Prostate gland (tissue), 2 donors: ENCODE measurements around the gene FSCN2. TPM values are rescaled to one million over a fixed set of nuclear protein-coding genes. Genes with fewer than 3 reads are reported as not detected.
"Not testable (repeated sequence)": the region's sequence is repeated elsewhere in the genome, so short reads cannot be mapped to it uniquely, and the experiment has no call there.

Experiments used
- DNase-seq: peaks from one replicate; pipeline ENCODE4 v3.0.0-alpha.2; 2019; ENCODE audit warnings: low spot score
- H3K27ac ChIP-seq, 2 donors: fragments of 200-600 bp; sonication (generic); 2 replicates each; pipeline ENCODE4 v1.5.1; 2017 to 2019
- H3K27me3 ChIP-seq: fragments of 200-600 bp; sonication (generic); replicated peaks from 2 replicates; pipeline ENCODE4 v1.5.1; 2019; ENCODE audit not compliant: insufficient read depth
- H3K36me3 ChIP-seq, 2 donors: fragments of 200-600 bp; sonication (generic); 1 replicate in 1 of 2; 2 replicates in 1 of 2; pipeline versions ENCODE4 v1.5.1 to v1.8.1; 2017 to 2019
- H3K4me1 ChIP-seq: fragments of 200-600 bp; sonication (generic); replicated peaks from 2 replicates; pipeline ENCODE4 v1.5.1; 2019
- H3K4me3 ChIP-seq, 2 donors: fragments of 200-600 bp; sonication (generic); 2 replicates each; pipeline ENCODE4 v1.5.1; 2017 to 2019
- H3K9me3 ChIP-seq: fragments of 200-600 bp; sonication (generic); 2 replicates; pipeline ENCODE4 v1.5.1; 2017
- POLR2A ChIP-seq: fragments of 450-650 bp; IDR thresholded peaks from one replicate; pipeline ENCODE4 v1.6.1; 2016; ENCODE audit warnings: antibody characterized with exemption, mild to moderate bottlenecking
- POLR2AphosphoS5 ChIP-seq: sonication (generic); formaldehyde crosslinking; IDR thresholded peaks from one replicate; pipeline ENCODE4 v1.6.1; 2017; ENCODE audit warnings: antibody characterized with exemption
- WGBS: methylation state at CpG from one replicate; pipeline ENCODE4 v1.1.5; 2018; 5-methylcytosine and 5-hydroxymethylcytosine counted together
- intact Hi-C: fragments of 100-400 bp; cut with DNase I; formaldehyde crosslinking; loops from one replicate; pipeline ENCODE4 v1.14.2; 2022
- total RNA-seq, 2 donors: library from RNA; depleted of rRNA; stranded (reverse); fragments of >200 nt; gene quantifications; one replicate each; pipeline ENCODE4 v1.1.0, GENCODE V29; 2016
- TF ChIP-seq, protein P1 (sequence below), 4 experiments: fragments of 200-600 bp in 2 of 4; fragments of 450-650 bp in 2 of 4; sonication (generic) in 2 of 4; IDR thresholded peaks; 1 replicate in 3 of 4; 2 replicates in 1 of 4; pipeline ENCODE4 v1.5.1; 2016 to 2019; ENCODE audit warnings: antibody characterized with exemption in 4 of 4, mild to moderate bottlenecking in 2 of 4, moderate library complexity in 2 of 4

The FSCN2 gene
- total RNA-seq, 2 donors from 2014 or later, result 3.1 to 5.6 TPM

DNA sequence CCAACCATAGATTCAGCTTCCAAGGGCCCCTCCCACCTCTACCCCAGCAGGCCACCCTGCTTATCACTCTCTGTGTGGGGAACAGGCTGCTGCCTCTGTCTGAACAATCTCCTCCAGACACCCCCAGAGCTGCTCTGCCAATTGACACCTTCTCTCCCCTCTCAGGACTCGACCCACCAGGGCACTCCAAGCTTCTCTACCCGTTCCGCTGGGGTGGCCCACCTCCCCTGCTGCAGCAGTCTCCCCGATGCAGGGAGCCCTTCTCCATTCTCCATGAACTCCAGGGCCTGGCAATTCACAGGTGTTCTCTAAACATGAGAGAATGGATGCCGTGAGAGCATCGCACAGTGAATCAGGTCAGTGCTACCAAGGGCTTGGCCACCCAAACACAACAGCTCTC lies 52.3 kb downstream of the FSCN2 start:
- Histone ChIP-seq H3K27me3 (no peaks in the 10 kb centered on the region), H3K27ac (no peak overlapping the region), H3K9me3 (no peaks in the 10 kb centered on the region), H3K4me3 (no peak overlapping the region), H3K36me3 (no peaks in the 10 kb centered on the region), H3K4me1 (peaks cover 9% of the 10 kb centered on the region)
- no peak for DNase-seq
- 91% methylated on average over 6 of the region's 6 CpGs for WGBS
- intact Hi-C loops, result no loop called here
- TF ChIP-seq, protein P1, sequence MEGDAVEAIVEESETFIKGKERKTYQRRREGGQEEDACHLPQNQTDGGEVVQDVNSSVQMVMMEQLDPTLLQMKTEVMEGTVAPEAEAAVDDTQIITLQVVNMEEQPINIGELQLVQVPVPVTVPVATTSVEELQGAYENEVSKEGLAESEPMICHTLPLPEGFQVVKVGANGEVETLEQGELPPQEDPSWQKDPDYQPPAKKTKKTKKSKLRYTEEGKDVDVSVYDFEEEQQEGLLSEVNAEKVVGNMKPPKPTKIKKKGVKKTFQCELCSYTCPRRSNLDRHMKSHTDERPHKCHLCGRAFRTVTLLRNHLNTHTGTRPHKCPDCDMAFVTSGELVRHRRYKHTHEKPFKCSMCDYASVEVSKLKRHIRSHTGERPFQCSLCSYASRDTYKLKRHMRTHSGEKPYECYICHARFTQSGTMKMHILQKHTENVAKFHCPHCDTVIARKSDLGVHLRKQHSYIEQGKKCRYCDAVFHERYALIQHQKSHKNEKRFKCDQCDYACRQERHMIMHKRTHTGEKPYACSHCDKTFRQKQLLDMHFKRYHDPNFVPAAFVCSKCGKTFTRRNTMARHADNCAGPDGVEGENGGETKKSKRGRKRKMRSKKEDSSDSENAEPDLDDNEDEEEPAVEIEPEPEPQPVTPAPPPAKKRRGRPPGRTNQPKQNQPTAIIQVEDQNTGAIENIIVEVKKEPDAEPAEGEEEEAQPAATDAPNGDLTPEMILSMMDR (IDR thresholded peaks at IDR 0.05), result no peak
- TF ChIP-seq POLR2A (no peak), POLR2AphosphoS5 (no peak)

DNA sequence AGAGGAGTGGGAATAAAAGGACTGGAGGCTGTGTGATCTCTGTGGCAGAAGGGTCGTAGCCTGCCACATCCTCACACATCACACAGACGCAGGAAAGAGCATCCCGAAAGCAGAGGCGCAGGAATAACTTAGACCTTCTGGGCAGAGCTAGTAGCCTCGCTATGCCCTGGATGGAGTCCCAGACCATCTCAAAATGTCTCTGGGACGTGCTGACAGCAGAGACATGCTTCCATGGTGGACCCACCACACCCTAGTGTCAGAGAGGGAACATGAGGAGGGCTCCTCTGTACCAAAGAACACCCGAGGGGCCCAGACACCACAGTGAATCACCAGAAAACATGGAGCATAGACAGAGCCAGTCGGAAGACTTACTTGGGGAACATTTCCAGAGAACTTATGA lies 53.6 kb downstream of the FSCN2 start:
- WGBS, result 84% methylated on average over 8 of the region's 8 CpGs

DNA sequence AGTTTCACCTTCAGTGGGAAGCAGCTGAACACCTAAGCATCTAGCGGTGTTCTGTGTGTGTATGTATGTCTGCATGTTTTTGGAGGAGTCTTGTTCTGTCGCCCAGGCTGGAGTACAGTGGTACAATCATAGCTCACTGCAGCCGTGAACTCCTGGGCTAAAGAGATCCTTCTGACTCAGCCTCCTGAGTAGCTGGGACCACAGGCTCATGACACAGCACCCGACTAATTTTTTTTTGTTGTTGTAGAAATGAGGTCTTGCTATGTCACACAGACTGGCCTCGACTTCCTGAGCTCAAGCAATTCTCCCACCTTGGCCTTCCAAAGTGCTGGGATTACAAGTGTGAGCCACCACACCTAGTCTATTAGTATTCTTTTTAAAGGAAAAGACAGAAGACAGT lies 54.2 kb downstream of the FSCN2 start:
- Histone ChIP-seq H3K36me3 (no peaks in the 10 kb centered on the region), H3K27ac (no peak overlapping the region), H3K27me3 (no peaks in the 10 kb centered on the region), H3K4me1 (peaks cover 2% of the 10 kb centered on the region), H3K4me3 (no peak overlapping the region), H3K9me3 (no peaks in the 10 kb centered on the region)
- intact Hi-C loops, result no loop called here
- no peak for DNase-seq
- WGBS, result 94% methylated on average over 5 of the region's 5 CpGs
- no peak for TF ChIP-seq POLR2A
- TF ChIP-seq, protein P1 (IDR thresholded peaks at IDR 0.05), result no peak
- no peak for TF ChIP-seq POLR2AphosphoS5

More for the DNA sequence above, 53.6 kb downstream of the FSCN2 start:
- Histone ChIP-seq H3K4me1 (peaks cover 7% of the 10 kb centered on the region), H3K27ac (no peak overlapping the region), H3K9me3 (no peaks in the 10 kb centered on the region), H3K36me3 (no peaks in the 10 kb centered on the region), H3K27me3 (no peaks in the 10 kb centered on the region), H3K4me3 (no peak overlapping the region)
- intact Hi-C loops, result no loop called here
- DNase-seq, result no peak
- TF ChIP-seq POLR2A (no peak), POLR2AphosphoS5 (no peak)
- TF ChIP-seq, protein P1 (IDR thresholded peaks at IDR 0.05), result no peak

DNA sequence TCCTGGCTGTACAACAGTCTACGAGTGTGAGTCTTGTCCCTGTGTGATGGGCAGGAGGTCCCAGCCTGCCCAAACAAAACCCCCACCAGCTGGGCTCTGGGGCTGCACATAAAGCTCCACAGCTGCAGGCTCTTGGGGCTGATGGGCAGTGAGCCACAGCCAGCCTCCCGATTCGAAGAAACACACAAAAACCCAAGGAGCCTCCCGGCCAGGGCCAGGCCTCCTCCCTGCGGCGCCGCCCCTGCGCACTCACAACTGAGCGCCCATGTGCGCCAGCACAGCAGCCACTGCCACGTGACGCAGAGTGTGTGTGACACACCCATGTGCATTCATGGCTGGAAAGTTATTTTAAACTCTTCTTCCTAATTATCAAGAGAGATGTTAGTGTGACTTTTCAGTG lies 54.6 kb downstream of the FSCN2 start:
- WGBS, result 90% methylated on average over 12 of the region's 12 CpGs
- TF ChIP-seq, protein P1 (IDR thresholded peaks at IDR 0.05), result no peak
- Histone ChIP-seq H3K36me3 (no peaks in the 10 kb centered on the region), H3K27me3 (no peaks in the 10 kb centered on the region), H3K4me3 (no peak overlapping the region), H3K27ac (no peak overlapping the region), H3K9me3 (no peaks in the 10 kb centered on the region), H3K4me1 (no peaks in the 10 kb centered on the region)
- DNase-seq, result no peak
- intact Hi-C loops, result no loop called here

DNA sequence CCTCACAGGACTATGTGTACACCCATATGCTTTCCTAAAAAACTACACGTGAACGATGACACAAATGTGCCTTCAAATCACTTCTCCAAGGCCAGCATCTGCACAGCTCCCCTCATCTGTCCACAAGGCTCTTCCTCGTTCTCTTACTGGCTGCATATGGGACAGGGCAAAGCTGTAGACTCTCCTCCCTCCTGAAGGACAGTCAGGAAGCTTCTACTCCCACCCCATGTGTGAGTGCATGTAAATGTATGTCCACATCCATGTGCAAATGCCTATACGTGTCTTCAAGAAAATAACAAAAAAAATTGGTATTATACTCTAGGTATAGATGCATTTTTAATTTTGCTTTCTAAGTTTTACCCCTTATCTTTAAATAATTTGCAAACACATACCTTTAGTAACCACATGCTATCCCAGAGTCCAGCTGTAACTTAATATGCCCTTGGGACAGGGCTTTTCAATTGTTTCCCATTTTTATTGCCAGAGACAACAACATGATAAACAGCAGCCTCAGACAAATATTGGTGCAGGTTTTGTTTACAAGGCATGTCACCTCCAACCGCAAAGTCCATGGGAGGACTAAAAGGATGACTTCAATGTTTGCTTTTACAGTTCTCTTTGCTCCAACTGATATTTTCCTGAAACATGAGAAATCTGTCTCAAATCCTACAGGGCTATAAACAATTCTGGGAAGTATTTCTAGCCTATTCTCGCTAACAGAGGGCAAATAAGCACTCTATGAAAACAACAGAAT lies 55.6 kb downstream of the FSCN2 start:
- Histone ChIP-seq H3K4me1 (no peaks in the 10 kb centered on the region), H3K27me3 (no peaks in the 10 kb centered on the region), H3K9me3 (no peaks in the 10 kb centered on the region), H3K36me3 (peaks cover 3 to 8% of the 10 kb centered on the region in 2 donors), H3K27ac (no peak overlapping the region), H3K4me3 (no peak overlapping the region)
- no peak for DNase-seq
- TF ChIP-seq POLR2A, result no peak
- WGBS, result 64% methylated on average over 6 of the region's 6 CpGs
- intact Hi-C loops, result no loop called here

DNA sequence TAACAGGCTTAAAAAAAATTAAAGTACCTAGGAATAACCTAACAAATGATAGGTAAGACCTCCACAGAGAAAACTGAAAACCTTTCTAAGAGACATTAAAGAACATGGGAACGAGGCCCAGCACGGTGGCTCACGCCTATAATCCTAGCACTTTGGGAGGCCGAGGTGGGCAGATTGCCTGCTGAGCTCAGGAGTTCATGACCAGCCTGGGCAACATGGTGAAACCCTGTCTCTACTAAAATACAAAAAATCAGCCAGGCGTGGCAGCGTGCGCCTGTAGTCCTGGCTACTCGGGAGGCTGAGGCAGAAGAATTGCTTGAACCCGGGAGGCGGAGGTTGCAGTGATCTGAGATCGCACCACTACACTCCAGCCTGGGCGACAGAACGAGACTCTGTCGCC lies 56.6 kb downstream of the FSCN2 start:
- peaks cover 3 to 12% of the 10 kb centered on the region in 2 donors for H3K36me3 ChIP-seq
- H3K9me3 ChIP-seq, intact Hi-C loops, H3K4me1 ChIP-seq, H3K4me3 ChIP-seq, H3K27me3 ChIP-seq, H3K27ac ChIP-seq, DNase-seq: not testable (repeated sequence)
- 92% methylated on average over 14 of the region's 14 CpGs for WGBS
